GM03348 (cell line): Measurements from ENCODE around the gene KRT40.

Source experiments
- DNase-seq: peaks from one replicate; pipeline ENCODE4 v3.0.0; 2012; ENCODE audit warnings: low spot score

KRT40 gene

DNA sequence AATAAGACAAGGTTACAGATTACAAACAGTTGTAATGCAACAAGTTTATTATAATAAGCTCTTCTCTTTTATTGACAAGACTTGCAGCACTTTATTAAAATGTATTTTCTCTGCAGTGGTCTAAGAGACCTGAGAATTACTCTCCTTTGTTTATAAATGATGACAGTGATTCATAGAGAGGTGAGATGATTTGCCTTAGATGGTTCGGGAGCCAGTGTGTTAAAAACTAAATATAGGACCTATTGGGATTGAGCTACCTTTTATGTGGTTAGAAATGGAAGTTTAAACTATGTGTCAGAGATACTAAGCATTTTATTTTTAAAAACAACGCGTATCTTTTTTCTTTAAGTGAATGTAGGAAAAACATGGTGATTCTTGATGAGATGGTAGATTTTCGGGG is 12.7 kb upstream of the KRT40 start:
- DNase-seq = no peak

- DNase-seq = no peak
Observed at GRCh38 chr17:40995116-40995515, 11.0 kb upstream of the KRT40 start.

GRCh38 chr17:40993839-40994238 is 9.7 kb upstream of the KRT40 start, which contains the start of gene KRTAP3-3:
TSS of gene KRTAP3-3 (minus strand) at chr17:40994164. CDS start at chr17:40994097, 67 bp downstream.
- no peak for DNase-seq

GRCh38 chr17:40993084-40993483 is 9.0 kb upstream of the KRT40 start:
- DNase-seq = no peak

DNA sequence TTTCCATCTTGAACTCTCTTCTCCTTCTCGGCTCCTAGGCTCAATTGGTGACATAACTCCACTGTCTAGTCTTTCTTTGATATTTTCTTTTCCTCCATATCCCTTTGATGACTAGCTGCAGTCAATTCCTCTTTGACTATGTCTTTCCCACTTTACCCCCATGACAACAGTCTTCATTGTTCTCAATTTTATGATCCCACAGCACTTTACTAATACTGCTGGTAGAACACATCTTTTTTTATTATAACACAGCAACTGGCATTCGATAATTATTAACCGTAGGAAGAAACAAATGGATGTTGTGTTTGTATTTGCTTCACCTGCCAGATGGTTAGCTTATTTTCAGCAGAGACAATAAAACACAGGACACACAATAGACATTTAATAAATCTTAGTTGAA is 8.5 kb upstream of the KRT40 start:
- no peak for DNase-seq

DNA sequence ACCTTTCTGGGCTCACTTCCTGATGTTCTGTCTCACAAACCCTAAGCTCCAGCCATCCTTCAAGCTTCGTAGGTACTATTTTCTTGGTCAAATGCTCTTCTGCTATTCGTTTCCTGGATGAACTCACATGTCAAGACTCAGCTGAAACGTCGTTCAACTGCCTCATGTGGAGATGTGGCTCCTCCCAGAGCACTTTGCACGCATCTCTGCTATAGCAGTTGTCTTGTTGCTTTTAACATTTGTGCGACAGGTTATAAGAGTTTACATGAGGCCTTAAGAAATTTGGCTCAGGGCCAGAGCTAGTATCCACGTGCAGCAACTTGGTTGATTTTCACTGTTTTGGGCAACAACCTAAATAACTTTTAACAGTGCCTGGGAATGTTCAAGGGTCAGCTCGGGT is 2.8 kb upstream of the KRT40 start:
- DNase-seq = no peak

GRCh38 chr17:40981115-40981514 is 3.0 kb downstream of the KRT40 start:
- DNase-seq = no peak

DNA sequence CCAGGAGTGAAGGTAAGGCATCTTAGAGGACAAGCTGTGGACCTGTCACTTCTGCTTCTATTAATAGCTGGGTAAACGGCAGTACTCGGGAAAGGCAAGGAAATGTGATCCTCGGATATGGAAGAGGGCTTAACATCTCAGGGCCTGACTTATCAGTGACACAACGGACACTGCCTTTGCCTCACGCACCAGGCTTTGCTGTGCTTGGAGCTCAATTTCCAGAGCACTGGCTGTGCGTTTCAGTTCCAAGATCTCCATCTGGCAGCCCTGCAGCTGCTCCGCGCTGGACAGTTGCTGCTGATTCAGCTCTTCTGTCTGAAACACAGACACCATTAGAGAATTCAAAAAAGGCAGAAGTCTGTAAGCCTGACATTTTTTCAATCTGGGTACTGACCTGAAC is 3.5 kb downstream of the KRT40 start:
- peak; percentile 51 for DNase-seq

- no peak for DNase-seq
Observed at GRCh38 chr17:40980117-40980516, 4.0 kb downstream of the KRT40 start.

DNA sequence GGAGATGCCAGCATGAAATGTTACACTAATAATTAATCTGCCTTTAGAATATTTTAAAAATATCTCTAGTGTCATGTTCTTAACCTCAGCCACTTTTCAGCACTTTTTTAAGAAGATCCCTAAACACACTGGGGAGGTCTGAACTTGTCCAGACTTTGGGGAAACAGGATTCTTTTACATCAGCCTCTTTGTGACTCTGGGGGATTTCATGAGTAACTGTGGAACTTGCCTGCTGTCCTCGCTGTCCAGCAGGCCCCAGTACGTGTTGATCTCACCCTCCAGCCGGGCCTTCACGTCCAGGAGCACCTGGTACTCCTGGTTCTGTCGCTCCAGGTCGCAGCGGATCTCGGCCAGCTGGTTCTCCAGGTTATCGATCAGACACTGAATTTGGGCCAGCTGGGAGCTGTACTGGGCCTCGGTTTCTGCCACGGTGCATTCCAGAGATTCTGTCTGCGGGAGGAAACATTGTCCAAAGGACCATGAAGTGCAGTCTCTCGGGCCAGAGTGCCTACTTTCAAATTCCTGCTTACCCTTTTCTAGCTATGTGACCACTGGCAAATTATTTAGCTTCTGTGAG is 5.5 kb downstream of the KRT40 start:
- no peak for DNase-seq

DNA sequence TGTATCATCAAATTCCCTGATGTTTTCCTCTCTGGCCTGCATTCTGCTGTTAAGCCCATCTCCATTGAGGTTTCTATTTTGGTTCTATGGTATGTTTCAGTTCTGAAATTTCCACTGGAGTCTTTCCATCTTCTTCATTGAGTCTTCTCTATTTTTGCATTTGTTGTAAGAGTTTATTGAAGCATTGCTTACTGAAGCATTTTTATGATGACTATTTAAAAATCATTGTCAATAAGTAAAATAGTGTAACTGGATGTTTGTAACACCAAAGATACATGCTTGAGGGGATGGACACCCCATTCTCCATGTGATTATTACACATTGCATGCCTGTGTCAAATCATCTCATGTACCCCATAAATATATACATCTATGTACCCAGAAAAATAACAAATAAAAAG is 8.6 kb downstream of the KRT40 start:
- DNase-seq = no peak

GRCh38 chr17:40974366-40974765 is 9.8 kb downstream of the KRT40 start:
- no peak for DNase-seq

- no peak for DNase-seq
Observed at GRCh38 chr17:40967582-40967981, 16.5 kb downstream of the KRT40 start.

GRCh38 chr17:40966848-40967247 is 17.3 kb downstream of the KRT40 start, which contains the start of gene KRT39:
TSS of gene KRT39 (minus strand) at chr17:40966948. CDS start at chr17:40966856, 92 bp downstream.
- DNase-seq = no peak

DNA sequence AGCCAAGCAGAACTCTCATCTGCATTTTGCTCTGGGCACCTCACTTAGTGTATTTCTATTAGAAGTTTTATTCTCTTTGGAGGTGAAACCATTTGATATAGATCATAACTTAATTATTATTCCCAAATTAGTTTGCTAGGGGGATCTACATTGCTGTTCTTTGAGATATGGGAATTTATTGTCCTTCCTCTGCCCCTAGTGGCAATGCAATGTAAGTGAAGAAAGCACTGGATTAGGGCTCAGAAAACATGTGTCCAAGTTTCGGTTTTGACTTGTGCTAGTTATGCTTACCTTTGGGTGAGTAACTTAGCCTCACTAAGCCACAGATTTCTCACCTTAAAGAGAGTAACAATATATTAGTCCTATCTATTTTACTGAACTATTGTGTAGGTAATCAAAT is 20.3 kb downstream of the KRT40 start:
- peak; percentile 37 for DNase-seq

- no peak for DNase-seq
Observed at GRCh38 chr17:40962059-40962561, 22.0 kb downstream of the KRT40 start.

GRCh38 chr17:40961591-40961990 is 22.5 kb downstream of the KRT40 start:
- no peak for DNase-seq

DNA sequence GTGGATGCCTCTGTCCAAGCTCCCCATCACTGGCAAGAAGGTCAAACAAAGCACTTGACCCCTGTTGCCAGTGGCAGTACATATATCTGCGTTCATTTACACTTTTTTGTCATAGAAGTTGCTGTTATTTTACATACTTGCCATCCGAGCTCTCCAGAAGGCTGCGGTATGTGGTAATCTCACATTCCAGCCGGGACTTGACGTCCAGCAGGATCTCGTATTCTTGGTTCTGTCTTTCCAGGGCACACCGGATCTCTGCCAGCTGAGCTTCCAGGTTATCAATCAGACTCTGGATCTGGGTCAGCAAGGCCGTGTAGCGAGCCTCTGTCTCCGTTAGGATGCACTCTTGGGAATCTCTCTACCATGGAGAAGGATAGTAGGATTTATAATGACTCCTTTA is 24.0 kb downstream of the KRT40 start:
- DNase-seq = no peak

DNA sequence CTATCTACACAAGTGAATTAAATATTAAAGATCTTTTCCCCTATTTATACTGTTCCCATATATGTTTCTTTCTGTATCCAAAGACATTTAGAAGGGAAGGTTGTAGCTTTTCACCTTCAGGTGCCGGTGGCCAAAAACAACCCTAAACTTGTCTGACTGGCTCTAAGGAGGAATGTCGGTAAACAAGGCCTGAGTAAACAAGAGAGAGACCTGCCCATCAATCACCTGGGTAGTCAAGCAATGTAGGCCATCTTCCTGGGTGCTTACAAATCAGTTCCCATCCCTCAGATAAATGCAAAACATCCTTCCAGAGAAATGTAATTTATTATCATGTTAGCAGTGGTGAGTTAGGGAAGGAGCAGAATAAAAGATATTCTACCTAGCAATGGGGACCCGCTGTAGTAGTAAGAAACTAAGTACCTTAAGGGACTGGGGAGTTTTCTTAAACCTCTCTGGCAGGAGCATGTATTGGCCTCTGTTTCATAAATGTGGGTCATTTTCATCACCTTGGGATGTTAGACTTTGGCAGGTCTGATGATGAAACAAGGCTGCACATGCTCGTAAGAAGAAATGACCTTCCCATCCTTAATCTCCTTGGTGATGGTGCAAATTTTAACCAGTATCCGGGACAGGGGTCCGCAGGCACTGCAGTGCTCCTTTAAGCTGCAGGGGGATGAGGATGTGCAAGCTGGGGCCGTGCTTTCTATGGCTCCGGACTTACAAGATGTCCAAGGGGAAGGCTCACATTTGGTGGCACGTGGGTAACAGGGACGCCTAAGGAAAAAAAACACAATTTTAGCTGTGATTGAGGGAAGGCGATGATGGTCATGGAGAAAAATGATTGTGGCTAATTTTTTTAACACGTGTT is 25.8 kb downstream of the KRT40 start:
- DNase-seq = no peak

- peak; percentile 72 for DNase-seq
Observed at GRCh38 chr17:40956401-40957254, 27.5 kb downstream of the KRT40 start.

DNA sequence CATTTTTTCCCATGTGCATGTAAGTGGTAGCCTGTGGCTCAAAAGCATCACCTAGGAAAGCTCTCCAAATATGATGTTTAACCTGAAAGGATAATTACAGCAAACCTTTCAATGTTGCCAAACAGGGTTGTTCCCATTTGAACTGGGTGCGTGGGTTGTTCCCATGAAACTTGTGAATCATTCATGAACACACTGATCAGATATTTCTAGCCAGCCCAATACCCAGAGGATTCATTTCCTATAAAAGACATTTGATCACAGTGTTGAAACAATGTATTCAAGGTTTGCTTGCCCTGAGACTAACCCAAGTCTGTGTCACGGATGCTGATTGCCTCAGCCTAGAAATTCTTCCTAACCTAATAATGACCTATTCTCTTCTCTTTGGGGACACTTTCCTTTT is 30.2 kb downstream of the KRT40 start:
- peak; percentile 68 for DNase-seq

GRCh38 chr17:40952661-40953060 is 31.5 kb downstream of the KRT40 start:
- DNase-seq = peak; percentile 68
